ENCODE data around the gene COPS3.
"Not testable (repeated sequence)": the region's sequence is repeated elsewhere in the genome, so short reads cannot be mapped to it uniquely, and the experiment has no call there.

Gene COPS3

DNA sequence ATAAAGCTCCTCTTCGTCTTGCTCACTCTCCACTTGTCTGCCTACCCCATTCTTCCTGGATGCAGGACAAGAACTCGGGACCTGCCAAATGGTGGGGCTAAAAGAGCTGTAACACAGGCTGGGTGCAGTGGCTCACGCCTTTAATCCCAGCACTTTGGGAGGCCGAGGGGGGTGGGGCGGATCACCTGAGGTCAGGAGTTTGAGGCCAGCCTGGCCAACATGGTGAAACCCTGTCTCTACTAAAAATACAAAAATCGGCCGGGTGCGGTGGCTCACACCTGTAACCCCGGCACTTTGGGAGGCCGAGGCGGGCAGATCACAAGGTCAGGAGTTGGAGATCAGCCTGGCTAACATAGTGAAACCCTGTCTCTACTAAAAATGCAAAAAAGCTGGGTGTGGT, 20.6 kb upstream of the COPS3 start:
- DNase-seq: not testable (repeated sequence)

DNA sequence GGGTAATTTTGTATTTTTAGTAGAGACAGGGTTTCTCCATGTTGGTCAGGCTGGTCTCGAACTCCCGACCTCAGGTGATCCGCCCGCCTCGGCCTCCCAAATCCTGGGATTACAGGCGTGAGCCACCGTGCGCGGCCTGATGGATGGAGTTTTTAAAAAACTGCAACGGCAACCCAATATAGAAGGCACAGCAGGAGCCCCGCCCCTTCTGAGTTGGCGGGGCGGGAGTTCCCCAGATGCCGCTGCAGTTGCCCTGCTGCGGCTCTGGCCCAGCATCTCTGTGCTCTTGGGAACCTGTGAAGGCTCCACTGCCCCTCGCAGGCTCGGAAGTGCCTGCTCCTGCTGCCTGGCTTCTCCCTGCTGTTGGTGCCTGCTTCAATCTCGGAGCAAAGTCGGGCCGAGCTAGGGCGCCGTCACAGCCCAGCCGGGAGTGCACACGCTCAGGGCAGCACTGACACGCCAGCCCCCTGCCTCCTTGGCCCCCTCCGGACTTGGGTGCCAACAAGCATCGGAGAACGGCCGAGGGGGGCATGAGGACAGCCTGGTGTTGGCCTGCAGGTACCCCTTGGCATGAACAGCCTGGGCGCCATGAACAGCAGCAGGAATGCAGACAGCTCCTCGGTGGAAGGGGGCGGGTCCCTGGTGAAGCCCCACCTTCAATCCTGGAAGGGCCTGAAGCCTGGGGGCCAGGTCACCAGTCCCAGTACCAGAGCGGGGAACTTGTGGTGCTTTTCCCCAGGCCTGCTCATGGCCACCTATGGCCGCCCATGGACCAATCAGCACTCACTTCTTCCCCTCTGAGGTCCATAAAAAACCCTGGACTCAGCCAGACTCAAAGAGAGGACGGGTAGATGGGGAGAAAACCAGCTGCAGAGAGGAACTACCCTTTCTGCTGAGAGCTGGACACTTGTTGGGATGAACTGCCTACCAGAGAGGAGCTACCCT, 19.9 kb upstream of the COPS3 start:
- peak; percentile 66 to 74 for DNase-seq

DNA sequence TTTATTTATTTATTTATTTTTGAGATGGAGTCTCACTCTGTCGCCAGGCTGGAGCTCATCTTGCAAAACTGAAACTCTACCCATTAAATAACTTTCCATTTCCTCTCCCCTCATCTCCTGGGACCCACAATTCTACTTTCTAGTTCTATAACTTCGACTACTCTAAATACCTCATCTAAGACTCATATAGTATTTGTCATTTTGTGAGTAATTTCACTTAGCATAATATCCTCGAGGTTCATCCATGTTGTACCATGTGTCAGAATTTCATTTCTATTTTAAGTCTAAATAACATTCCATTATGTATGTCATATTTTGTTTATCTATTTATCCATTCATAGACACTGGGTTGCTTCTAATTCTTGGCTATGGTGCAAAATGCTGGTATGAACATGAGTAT, 17.1 kb upstream of the COPS3 start:
- DNase-seq: no peak

DNA sequence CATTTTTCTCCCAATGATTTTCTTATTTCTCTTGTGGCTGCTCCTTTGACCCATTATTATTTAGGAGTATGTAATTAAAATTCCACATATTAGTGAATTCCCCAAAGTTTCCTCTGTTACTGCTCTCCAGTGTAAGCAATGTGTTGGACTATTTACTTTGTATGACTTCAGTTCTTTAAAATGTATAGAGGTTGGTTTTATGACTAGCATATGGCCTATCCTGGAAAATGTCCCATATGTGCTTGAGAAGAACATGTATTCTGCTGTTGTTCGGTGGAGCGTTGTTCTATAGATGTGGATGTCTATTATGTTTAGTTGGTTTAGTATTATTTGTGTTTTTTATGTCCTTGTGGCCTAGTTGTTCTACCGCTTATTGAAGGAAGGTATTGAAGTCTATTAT, 16.2 kb upstream of the COPS3 start:
- DNase-seq: no peak

DNA sequence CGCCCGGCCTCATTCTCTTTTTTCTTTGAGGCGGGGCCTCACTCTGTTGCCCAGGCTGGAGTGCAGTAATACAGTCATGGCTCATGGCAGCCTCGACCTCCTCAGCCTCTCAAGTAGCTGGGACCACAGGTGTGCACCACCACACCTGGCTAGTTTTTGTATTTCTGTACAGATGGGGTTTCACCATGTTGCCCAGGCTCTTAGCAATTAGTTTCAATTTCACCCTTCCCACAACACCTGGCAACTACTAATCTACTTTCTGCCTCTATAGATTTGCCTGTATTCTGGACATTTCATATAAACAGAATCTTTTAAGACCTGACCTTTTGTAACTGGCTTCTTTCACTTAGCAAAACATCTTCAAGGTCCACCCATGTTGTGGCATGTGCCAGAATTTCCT, 14.1 kb upstream of the COPS3 start:
- no peak for DNase-seq

DNA sequence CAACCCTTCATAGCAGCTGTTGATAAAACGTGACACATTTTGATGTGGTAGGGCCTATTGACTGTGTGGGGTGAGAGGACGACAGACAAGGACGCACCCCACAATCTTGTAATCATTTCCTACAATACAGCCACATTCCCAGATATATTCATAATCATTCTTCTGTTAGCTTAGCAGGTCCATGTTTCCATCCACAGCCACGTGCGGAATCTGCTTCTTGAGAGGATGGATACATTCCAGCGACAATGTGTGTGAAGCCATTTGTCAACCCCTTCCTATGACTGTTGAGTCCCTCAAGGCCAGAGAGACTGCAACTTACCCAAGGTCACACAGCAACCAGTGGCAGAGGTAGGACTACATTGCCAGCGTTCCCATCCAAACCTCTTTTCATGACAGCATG, 8.7 kb upstream of the COPS3 start:
- DNase-seq: no peak

DNA sequence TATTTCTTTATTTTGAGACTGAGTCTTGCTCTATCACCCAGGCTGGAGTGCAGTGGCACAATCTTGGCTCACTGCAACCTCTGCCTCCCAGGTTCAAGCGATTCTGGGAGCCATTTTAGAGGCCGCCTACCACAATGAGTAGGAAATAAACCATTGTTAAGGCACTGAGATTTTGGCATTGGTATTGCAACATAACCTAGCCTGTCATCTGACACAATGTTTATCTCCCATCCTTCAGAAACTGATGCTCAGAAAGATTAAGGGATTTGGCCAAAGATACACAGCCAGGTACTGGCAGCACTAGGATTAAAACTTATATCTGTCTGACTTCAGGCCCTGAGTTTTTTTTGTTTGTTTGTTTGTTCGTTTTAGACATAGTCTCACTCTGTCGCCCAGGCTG, 8.0 kb upstream of the COPS3 start:
- DNase-seq: no peak

DNA sequence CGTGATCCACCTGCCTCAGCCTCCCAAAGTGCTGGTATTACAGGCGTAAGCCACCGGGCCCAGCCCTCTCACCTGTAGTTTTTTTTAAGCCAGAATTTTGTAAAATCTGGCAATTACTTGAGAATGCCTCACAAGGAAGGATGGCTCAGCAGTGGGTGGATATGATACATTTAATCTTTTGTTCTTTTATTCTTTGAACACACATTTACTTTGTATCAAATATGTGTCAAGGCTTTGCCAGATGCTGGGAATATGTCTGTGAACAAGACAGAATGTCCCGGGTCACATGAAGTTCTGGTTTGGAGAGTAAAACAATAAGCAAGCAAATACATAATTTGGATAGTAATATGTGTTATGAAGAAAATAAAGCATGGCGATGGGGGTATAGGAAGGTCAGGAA, 4.9 kb upstream of the COPS3 start:
- DNase-seq: no peak

DNA sequence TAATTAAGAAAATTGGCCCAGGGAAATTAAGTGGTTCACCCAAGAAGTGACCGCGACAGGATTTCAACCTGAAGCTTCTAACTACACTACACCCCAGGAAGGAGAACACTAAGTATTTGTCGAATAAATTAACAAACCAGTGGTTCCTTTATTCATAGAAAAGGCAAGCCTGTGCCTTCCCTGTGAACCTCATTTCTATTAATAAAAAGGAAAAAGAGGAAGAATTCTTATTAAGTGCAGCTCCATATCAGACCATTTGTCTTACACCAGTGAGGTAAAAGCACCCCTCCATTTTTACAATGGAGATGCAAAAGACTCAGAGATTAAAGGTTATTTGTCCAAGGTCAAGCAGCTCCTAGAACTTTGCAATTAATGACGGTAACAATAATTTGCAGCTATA, 1.7 kb downstream of the COPS3 start:
- DNase-seq: no peak

DNA sequence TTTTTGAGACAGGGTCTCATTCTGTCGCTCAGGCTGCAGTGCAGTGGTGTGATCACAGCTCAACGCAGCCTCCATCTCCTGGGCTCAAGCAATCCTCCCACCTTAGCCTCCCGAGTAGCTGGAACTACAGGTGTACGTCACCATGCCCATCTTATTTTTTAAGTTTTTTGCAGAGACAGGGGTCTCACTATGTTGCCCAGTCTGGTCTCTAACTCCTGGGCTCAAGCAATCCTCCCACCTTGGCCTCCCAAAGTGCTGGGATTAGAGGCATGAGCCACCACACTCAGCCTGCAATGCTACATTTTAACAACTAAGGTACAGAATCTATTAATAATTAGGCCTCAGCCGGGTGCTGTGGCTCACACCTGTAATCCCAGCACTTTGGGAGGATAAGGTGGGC, 3.6 kb downstream of the COPS3 start:
- DNase-seq: not testable (repeated sequence)

DNA sequence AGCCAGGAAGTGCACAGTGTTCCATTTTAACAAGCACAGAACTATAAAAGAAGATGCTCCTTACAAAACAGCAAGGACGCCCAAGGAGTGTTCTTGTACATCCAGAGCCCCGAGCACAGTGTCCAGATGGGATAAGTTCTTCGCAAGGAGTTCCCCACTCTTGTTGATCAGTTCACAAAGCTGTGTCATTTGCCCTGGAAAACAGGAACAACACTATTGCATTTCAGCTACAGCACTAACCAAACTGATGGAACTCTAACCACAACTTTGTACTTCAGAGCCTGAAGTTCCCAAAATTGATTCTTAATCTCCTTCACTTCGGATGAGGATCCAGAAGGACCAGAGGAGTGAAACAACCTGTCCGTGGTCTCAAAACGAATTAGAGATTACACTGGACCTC, 5.1 kb downstream of the COPS3 start:
- no peak for DNase-seq

DNA sequence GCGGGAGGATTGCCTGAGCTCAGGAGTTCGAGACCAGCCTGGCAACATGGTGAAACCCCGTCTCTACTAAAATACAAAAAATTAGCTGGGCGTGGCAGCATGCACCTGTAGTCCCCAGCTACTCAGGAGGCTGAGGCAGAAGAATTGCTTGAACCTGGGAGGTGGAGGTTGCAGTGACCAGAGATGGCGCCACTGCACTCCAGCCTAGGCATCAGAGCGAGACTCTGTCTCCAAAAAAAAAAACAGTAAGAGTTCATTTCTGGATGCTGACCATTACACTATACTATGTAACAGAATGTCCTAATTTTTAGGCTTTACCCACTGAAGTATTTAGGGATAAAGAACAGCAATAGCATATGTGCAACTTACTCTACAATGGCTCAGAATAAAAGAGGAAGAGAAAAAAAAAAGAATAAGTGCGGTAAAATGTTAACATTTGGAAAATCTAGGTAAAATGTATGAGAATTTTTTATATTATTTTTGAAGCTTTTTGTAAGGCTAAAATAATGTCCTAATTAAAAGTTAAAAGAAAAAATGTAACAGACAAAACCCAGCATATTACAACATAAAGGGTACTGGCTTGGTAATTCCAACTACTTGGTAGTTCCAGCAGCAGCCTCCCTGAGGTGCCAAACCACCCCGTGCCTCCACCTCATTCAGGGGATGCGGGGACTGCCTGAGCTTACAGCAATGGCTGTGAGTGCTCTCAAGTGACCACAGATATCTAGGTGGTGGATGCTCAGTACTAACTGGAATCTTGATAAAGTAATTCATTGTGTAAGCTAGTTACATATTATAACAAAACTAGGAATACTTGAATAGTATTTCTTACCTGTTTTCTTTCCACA, 10.9 kb downstream of the COPS3 start:
- DNase-seq: peak; percentile 38 to 46

DNA sequence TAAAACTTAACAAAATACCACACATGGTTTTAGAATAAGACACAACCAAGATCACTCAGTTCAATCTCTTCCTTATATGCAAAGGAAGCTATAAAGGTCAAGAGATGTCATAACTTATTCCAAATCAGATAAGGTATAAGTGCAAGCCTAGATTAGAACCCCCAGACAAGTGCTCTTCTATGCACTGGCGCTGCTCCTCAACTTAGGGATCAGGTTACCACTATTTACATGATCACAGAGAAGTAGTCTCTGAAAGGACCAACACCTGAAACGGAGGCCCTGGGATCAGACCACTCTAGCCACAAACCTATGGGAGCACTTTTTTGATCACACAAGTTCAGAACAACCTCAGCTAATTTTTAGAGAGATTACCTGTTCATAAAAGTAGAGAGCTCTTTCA, 16.6 kb downstream of the COPS3 start:
- DNase-seq: no peak

DNA sequence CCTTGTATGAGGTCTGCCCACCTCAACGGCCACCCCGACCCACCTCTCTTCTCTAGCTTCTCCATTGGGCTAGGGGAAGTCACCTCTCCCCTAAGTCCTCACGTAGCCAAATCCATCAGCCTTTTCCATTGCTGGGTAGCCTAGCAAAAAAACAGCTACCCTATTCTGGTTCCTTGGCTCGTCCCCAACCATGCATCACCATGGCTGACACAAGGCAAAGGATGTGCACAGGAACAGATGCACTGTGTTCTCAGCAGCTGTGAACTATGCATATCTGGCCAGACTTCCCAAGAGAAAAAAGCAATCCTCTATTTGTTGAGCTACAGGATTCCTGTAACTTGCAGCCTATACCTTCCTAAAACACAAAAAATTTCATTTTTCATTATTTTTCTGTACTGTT, 22.0 kb downstream of the COPS3 start:
- DNase-seq: no peak

DNA sequence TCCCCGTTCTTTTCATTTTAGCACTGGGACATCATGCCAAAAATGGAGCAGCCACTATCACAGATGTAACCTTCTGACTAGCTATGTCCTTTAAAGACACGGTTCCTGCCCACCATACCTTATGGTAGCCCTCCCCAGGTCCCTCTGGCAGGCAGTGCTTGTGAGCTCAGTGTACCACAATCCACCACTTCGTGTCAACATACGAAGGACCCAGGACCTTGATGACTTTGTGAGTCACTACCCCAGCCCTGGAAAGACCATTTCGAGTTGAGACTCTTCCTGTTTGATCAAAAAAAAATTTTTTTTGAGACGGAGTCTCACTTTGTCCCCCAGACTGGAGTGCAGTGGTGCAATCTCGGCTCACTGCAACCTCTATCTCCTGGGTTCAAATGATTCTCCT, 23.0 kb downstream of the COPS3 start:
- no peak for DNase-seq

DNA sequence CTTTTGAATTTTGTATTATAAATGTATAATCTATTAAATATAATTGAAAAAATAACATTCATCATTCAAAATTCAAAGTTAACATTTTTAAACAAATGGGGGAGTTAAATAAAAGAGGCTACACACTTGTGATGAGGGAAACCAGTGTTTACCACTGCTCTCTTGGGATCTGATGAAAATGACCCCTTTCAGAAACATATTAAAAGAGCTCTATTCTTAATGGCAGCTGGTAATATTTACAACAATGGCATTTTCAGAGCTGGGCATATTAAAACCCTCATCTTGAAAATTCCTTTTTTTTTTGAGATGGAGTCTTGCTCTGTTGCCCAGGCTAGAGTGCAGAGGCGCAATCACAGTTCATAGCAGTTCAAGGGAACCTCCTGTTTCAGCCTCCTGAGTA, 24.7 kb downstream of the COPS3 start:
- no peak for DNase-seq

DNA sequence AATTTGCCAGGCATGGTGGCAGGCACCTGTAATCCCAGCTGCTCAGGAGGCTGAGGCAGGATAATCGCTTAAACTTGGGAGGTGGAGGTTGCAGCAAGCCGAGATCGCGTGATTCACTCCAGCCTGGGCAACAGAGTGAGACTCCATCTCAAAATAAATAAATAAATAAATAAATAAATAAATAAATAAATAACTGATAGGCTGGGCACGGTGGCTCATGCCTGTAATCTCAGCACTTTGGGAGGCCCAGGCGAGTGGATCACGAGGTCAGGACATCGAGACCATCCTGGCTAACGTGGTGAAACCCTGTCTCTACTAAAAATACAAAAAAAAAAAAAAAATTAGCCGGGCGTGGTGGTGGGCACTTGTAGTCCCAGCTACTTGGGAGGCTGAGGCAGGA, 25.4 kb downstream of the COPS3 start:
- DNase-seq: not testable (repeated sequence)

DNA sequence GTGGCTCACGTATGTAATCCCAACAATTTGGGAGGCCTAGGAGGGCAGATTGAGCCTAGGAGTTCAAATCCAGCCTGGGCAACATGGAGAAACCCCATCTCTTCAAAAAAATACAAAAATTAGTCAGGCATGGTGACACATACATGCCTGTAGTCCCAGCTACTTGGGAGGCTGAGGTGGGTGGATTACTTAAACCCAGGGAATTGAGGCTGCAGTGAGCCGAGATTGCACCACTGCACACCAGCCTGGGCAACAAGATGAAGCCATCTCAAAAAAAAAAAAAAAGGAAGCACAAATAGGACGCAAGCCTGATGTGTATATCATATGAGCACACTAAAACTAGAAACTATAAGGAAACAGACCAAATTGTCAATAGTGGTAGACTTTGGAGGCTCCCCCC, 27.0 kb downstream of the COPS3 start:
- DNase-seq: no peak

DNA sequence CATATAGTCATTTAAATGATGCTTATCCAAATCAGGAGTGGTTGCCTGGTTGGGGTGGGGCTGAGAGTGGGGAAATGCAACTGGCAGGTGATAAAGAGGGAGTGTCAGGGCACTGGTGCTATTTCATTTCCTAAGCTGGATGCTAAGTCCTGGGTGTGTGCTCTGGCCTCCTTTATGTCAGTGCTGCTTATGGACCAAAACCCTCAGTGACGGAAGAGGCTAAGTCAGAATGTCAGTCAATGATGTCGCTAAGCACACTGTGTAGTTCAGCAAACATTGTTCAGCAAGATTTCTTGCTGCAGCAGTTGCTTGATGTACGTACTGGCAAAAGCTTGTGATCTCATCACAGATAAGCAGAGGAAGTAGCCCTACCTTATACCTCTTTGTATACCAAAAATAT, 27.6 kb downstream of the COPS3 start:
- no peak for DNase-seq

DNA sequence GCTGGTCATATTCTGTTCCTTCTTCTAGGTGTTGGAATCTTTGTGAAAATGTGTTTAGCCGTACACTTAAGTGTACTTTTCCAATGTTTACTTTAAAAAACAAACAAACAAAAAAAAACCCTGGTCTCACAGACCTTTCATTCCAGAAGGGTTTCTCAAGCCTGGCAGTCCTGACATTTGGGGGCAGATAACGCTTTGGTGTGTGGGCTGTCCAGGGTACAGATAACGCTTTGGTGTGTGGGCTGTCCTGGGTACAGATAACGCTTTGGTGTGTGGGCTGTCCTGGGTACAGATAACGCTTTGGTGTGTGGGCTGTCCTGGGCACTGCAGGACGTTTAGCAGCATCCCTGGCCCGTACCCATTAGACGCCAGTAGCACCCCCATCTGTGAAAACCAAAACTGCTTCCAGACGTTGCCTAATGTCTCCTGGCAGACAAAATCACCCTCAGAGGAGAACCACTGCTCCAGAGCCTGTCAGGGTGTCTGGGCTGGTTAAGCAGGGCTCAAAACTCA, 28.8 kb downstream of the COPS3 start:
- no peak for DNase-seq

DNA sequence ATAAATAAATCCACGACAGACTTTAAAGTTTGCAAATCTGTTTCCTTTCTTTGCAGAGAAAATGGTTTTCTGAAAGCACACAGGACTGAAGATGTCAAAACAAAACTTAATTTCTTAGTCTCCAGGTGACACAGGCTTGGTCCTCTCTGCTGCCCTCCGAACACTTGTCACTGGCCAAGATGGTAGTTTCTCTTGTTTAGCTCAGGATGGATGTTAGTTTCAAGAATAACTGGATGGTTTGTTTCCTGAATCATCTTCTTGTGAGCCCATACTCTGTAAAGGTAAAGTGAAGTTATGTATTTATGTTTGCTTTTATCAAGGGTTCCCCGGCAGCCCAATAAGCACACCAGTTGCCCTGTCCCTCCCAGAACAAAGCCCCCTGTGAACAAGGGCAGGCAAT, 34.2 kb downstream of the COPS3 start:
- no peak for DNase-seq

DNA sequence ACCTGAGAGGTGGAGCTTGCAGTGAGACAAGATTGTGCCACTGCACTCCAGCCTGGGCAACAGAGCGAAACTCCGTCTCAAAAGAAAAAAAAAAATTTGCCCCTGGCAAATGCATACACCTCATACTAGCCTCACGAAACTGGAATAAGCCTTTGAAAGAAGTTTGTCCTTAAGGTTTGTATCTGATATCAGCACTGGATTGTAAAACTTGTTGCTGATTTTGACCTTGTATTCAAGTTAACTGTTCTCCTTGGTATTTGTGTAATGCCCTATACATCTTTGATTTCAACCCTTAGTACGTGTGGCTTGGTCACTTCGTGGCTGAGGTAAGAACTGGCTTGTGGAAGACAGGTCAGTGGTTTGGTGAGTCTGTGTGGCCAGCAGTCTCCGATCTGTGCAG, 37.9 kb downstream of the COPS3 start:
- no peak for DNase-seq

DNA sequence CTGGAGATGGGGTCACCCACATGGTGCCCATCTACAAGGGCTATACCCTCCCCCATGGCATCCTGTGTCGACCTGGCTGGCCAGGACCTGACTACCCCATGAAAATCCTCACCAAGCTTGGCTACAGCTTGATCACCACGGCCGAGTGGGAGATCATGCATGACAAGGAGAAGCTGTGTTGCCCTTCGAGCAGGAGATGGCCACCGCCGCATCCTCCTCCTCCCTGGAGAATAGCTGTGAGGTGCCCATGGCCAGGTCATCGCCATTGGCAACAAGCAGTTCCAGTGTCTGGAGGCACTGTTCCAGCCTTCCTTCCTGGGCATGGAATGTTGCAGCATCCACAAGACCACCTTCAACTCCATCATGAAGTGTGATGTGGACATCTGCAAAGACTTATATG, 38.8 kb downstream of the COPS3 start:
- no peak for DNase-seq

DNA sequence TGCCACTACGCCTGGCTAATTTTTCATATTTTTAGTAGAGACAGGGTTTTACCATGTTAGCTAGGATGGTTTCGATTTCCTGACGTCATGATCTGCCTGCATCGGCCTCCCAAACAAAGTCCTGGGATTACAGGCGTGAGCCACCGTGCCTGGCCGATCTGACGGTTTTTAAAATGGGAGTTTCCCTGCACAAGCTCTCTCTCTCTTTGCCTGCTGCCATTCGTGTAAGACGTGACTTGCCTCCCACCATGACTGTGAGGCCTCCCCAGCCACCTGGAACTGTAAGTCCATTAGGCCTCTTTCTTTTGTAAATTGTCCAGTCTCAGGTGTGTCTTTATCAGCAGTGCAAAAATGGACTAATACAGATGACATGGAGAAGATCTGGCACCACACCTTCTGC, 39.4 kb downstream of the COPS3 start:
- no peak for DNase-seq
